Stimulated activated naive CD4-positive, alpha-beta T cell treated with Interleukin-2 at 50 U/mL for 16 hours (primary cell): Measurements from ENCODE around the gene SRGAP3.

Source experiments
- DNase-seq: peaks from one replicate; lab custom pipeline; 2025; lab: John Stamatoyannopoulos, UW

The SRGAP3 gene

DNA sequence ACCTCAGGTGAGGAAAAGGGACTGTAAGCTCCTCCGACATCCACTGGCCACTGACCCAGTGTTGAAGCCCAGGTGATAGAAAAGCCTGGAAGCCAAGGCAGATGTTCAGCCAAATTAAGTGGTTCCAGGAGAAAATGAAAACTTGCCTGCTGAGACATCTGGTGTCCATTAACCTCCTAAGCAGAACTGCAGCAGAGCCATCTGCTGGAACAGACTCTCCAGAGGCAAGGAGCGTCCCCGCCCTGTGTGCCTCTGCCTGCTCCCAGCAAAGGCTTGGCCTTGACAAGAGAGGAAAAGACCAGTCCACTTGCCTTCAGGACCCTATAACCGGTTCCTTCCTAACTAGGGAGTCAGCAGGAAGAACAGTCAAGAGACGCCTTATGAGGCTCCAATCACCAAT is 48.2 kb downstream of the SRGAP3 start:
- DNase-seq = no peak

- no peak for DNase-seq
These were observed 49.7 kb downstream of the SRGAP3 start for GRCh38 chr3:9199775-9200174.

- DNase-seq = no peak
These were observed 50.5 kb downstream of the SRGAP3 start for GRCh38 chr3:9198899-9199335.

- DNase-seq = no peak
These were observed 51.2 kb downstream of the SRGAP3 start for GRCh38 chr3:9198261-9198660.

- DNase-seq = no peak
These were observed 53.4 kb downstream of the SRGAP3 start for GRCh38 chr3:9196020-9196419.

GRCh38 chr3:9195390-9195789 is 54.1 kb downstream of the SRGAP3 start:
- DNase-seq = no peak

- DNase-seq = no peak
These were observed 54.8 kb downstream of the SRGAP3 start for GRCh38 chr3:9194509-9195184.

- no peak for DNase-seq
These were observed 55.7 kb downstream of the SRGAP3 start for GRCh38 chr3:9193633-9194195.

- DNase-seq = no peak
These were observed 56.2 kb downstream of the SRGAP3 start for GRCh38 chr3:9193211-9193610.

DNA sequence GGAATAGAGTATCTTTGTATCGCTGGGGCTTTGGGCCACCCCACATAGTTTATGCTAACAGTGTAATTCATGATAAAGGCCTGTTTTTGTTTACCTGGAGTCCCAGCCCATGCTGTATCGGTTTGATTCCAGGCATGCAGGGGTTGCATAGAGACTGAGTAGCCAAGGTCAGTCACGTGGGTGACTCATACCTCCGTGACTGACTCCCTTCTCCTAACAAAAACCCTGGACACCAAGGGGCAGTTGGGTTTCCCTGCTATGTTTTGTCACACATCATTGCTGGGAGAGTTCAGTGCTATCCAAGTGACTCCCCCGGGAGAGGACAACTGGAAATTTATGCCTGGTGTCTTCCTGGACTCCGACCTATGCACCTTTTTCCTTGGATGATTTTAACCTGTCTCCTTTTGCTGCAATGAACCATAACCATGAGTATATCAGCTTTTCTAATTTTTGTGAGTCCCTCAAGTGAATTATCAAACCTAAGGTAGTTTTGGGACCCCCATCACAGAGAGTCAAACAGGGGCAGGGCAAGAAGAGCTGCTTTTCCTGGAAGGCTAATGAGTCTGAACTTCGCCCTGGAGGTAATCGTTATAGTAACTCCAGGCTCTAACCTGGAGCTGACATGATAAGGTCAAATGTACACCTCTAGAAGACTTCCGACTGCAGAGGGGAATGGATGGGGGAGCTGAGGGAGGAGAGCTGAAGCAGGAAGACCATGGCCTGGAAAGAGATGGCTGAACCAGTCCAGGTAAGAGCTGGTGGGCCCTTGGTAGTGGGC is 57.0 kb downstream of the SRGAP3 start:
- DNase-seq = no peak

- no peak for DNase-seq
These were observed 59.2 kb downstream of the SRGAP3 start for GRCh38 chr3:9190276-9190675.

DNA sequence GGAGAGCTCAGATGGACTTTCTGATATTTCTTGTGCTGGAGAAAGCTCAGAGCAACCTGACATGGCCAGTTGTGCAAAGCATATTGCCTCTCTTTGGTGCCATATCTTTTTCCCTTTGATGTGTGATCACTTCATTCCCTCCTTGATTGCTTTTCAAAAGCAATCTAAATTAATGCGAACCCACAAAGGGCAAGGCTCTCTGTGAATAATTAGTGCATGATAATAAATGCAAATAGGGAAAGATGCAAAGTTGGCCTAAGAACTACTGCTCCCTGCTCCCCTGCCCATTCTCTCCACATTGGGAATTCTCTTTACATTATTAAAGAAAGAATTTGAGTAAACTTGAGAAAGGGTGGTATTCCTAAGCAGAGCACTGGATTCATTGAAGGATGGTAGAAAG is 60.9 kb downstream of the SRGAP3 start:
- DNase-seq = no peak

- no peak for DNase-seq
These were observed 63.7 kb downstream of the SRGAP3 start for GRCh38 chr3:9185701-9186100.

DNA sequence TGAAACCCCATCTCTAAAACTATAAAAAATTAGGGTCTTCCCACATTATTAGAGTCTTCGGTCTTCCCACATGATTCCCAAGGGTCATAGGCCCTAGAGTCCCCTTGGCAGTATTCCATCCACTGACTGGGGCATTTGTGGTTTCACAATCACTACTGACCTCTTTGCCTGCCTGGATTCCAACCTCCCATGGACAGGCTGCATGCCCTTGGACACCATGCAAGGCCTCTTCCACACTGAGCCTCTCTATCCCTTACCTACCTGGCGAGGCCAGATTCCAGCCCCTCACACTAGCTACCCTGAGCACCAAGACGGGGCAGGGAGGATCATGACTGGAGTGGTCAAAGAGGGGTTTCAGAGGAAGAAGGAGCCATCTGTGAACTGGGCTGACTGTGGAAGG is 64.4 kb downstream of the SRGAP3 start:
- no peak for DNase-seq

DNA sequence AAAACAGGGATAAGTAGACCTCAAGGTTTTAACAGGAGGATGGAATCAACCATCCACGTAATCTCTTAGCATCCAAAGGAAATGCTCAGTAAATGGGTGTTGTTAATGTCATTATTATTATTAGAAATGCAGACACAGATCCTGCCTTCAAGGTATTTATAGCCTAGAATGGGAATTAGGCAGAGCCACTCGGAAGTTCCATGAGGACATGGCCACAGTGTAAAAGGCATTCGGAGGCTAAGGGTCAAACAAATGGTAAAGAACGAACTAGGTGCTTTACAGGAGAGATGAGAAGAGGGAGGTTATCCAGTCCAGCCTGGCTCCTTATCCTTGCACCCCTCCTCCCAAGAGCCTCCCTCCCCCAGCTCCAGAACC is 65.0 kb downstream of the SRGAP3 start:
- DNase-seq = no peak

GRCh38 chr3:9183811-9184460 is 65.5 kb downstream of the SRGAP3 start:
- DNase-seq = no peak

DNA sequence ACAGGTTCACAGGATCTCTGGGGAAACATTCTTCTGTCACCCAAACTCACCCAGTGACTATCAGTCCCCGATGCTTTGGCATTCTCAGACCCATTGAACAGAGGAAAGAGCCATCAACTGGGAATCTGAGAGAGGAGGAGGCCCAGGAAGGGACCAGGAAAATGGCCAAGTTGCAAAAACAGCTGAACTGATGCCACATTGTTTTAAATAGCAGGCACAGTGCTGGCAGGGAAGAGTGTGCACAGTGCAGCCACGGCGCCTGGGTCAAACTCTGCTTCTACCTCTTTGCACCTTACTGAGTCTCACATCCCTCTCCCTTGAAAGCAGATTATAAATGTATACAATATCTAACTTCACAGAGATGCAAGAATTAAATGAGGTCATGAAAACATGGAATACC is 66.4 kb downstream of the SRGAP3 start:
- no peak for DNase-seq

GRCh38 chr3:9180764-9181117 is 68.7 kb downstream of the SRGAP3 start:
- no peak for DNase-seq

- DNase-seq = no peak
These were observed 69.4 kb downstream of the SRGAP3 start for GRCh38 chr3:9179826-9180763.

GRCh38 chr3:9178697-9179096 is 70.7 kb downstream of the SRGAP3 start:
- DNase-seq = no peak

DNA sequence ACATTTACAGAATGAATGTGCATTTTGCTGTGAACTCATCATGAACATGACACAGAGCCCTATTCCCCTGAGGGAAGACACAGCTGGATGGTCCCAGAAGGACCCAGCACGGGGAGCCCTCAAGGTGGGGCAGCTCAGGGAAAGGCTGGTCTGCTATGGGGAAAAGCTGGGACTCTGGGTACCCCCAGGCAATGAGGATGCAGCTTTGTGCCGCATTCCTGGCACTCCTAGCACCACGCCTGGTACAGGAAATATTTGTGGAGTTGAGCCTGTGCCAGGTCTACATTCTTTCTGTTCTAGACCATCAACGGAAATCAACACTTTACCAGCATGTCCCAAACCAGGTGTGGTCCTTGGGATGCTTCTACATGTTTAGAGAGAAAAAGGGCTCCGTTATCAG is 74.0 kb downstream of the SRGAP3 start:
- no peak for DNase-seq

GRCh38 chr3:9173445-9173844 is 76.0 kb downstream of the SRGAP3 start:
- DNase-seq = no peak
